Measurements from ENCODE around the gene CES3. TPM values are rescaled to one million over a fixed set of nuclear protein-coding genes. Genes with fewer than 3 reads are reported as not detected.

Gene CES3
- total RNA-seq, 1 donor from 2014 or later: 7.9 TPM

DNA sequence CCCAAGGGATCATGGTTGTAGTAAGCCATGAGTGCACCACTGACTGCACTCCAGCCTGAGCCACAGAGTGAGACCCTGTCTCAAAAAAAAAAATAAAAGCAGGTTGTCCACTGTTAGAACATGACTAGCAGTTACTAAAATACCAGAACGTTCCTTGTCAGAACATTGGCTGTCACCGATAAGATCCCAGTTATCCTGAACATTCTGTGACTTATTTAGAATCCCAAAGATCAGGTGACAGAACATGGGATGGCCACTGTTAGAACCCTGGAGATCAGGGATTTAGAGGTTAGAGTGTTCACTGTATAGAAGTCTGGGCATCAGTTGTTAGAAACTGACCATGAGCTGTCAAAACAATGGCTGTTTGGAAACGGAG, 35.9 kb downstream of the CES3 start:
- intact Hi-C loops (cut with micrococcal nuclease): no loop called here

DNA sequence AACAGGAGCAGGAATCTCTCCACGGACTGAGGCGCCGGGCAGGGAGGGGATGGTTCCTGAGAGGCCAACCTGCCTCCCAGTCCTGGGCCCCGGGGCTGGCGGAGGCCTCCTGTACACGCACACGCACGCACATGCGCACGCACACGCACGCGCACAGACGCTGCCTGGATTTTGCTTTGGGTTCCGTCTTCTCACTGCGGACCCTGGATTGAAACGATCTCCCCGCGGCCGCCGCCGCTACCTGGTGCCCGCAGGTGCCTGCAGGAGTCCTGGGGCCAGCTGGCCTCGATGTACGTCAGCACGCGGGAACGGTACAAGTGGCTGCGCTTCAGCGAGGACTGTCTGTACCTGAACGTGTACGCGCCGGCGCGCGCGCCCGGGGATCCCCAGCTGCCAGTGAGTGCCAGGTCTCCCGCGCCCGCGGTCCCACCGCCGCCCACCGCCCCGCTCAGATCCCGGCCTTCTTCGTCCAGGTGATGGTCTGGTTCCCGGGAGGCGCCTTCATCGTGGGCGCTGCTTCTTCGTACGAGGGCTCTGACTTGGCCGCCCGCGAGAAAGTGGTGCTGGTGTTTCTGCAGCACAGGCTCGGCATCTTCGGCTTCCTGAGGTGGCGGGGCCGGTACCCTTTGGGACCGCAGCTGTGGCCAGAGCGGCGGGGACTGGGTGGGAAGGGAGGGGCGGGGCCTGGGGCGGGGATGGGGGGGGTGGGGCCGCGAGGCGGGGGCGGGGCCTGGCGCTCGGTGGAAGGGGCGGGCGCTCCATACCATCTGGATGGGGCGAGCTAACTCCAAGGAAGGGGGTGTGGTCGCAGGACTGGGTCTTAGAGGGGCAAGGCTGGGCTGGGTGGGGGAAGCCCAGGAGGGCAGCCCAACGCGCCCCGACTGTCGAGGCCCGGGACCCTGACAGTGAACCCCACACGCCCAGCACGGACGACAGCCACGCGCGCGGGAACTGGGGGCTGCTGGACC, 39.6 kb downstream of the CES3 start:
- intact Hi-C loops (cut with micrococcal nuclease): loop anchor here (1.0 to 2.0 kb wide), 2 partner anchors 16 to 23 kb away; no protein-coding TSS in a partner anchor

- intact Hi-C loops (cut with micrococcal nuclease): loop anchor here (2.0 kb wide), 1 partner anchor 17 kb away; no protein-coding TSS in a partner anchor
Observed at GRCh38 chr16:67001726-67002125, 40.7 kb downstream of the CES3 start.

- intact Hi-C loops (cut with micrococcal nuclease): no loop called here
Observed at GRCh38 chr16:67006930-67007658, 46.0 kb downstream of the CES3 start.

DNA sequence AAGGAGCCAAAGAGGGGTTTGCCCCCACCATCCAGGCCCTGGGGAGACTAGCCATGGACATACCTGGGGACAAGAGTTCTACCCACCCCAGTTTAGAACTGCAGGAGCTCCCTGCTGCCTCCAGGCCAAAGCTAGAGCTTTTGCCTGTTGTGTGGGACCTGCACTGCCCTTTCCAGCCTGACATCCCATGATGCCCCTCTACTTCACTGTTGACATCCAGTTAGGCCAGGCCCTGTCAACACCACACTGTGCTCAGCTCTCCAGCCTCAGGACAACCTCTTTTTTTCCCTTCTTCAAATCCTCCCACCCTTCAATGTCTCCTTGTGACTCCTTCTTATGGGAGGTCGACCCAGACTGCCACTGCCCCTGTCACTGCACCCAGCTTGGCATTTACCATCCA, 48.1 kb downstream of the CES3 start:
- intact Hi-C loops (cut with micrococcal nuclease): no loop called here

- intact Hi-C loops (cut with micrococcal nuclease): loop anchor here (10.0 kb wide), 1 partner anchor 56 kb away; no protein-coding TSS in a partner anchor
Observed at GRCh38 chr16:67011274-67011673, 50.2 kb downstream of the CES3 start.

GRCh38 chr16:67013233-67013822, 52.3 kb downstream of the CES3 start:
- intact Hi-C loops (cut with micrococcal nuclease): loop anchor here (10.0 kb wide), 1 partner anchor 59 kb away; no protein-coding TSS in a partner anchor

DNA sequence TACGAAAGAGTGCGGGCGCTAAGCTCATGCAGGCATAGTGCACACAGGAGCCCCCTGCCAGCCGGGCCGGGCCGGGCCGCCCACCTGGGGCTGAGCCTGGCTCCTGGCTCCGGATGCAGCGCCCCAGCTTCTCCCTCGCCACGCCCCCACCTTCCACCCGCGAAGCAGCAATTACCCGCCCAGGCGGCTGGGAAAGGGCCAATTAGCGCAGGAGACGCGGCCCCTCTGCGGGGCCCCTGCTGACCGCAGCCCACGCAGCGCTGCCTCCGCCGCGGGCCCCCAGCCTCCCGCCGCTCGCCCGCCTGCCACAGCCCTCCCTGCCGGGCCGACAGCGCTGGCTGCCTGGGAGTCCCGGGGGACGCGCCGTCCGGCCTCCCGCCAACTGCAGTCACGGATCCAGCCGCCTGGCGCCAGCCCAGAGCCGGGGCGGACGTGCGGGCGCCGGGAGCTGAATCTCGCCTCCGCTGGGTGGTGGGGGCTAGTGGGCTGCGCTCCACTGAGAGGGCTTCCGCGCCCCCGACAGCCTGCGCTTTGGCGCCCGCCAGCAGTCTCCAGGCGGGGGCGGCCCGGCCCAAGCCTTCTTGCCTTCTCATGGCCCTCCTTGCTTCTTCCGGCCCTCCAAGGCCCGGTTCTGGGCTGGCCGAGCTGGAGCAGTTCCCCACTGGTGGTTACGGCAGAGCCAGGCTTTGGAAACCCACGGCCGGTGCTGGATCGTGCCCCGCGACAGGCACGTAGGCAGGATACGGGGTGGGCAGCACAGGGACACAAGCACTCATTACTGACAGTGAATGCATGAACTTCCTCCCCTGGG, 53.0 kb downstream of the CES3 start:
- intact Hi-C loops (cut with micrococcal nuclease): loop anchor here (1.0 to 10.0 kb wide), 3 partner anchors 14 to 59 kb away; no protein-coding TSS in a partner anchor

DNA sequence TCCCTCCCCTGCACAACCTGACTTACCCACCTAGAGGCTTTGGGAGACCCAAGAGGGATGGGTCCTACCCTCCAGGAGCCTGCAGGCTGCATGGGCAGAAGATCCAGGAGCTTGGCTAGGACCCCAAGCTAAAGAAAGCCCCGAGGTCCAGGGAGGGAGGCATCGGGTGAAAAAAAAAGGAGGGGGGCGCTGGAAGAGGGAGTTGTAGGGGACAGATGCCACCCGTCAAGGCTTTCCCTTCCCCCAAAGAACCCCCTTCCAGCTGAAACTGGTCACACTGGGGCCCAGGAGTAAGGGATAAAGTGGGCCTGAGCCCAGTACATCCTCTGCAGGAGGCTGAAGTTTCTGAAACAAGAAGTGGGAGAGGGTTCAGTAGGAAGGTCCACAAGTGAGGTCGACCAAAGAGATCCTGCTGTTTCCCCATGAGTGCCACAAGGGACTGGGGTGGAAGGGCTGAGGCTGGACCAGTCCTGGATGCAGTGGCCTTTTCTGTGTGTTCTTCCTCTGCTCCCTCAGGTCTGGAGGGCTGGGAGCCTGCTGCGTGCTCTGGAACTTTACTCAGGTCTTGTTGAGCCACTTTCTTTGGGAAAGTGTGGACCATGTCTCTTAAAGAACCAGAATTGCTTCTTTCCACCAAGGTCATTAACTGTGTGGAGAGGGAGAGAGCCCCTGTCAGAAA, 53.7 kb downstream of the CES3 start:
- intact Hi-C loops (cut with micrococcal nuclease): loop anchor here (1.0 to 10.0 kb wide), 3 partner anchors 14 to 60 kb away; no protein-coding TSS in a partner anchor

DNA sequence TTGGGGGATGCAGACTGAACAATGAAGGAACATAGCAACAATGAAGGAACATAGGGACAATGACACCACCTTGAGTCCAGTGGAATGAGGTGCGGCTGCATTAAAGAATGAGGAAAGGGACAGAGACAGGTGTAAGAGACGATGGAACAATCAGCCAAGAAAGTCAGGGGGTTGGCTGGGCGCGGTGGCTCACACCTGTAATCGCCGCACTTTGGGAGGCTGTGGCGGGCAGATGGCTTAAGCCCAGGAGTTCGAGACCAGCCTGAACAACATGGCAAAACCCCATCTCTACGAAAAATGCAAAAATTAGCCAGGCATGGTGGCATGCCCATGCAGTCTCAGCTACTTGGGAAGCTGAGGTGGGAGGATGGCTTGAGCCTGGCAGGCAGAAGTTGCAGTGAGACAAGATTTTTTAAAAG, 54.3 kb downstream of the CES3 start:
- intact Hi-C loops (cut with micrococcal nuclease): loop anchor here (2.0 to 10.0 kb wide), 2 partner anchors 39 to 61 kb away; no protein-coding TSS in a partner anchor

GRCh38 chr16:67016143-67016542, 55.1 kb downstream of the CES3 start:
- intact Hi-C loops (cut with micrococcal nuclease): loop anchor here (10.0 kb wide), 1 partner anchor 61 kb away; no protein-coding TSS in a partner anchor

GRCh38 chr16:67016681-67017420, 55.8 kb downstream of the CES3 start:
- intact Hi-C loops (cut with micrococcal nuclease): loop anchor here (10.0 kb wide), 1 partner anchor 62 kb away; no protein-coding TSS in a partner anchor

- intact Hi-C loops (cut with micrococcal nuclease): loop anchor here (10.0 kb wide), 1 partner anchor 63 kb away; no protein-coding TSS in a partner anchor
Observed at GRCh38 chr16:67017421-67017750, 56.3 kb downstream of the CES3 start.

GRCh38 chr16:67017810-67018488, 56.9 kb downstream of the CES3 start:
- intact Hi-C loops (cut with micrococcal nuclease): loop anchor here (1.0 to 10.0 kb wide), 6 partner anchors 10 to 167 kb away; no protein-coding TSS in a partner anchor

GRCh38 chr16:67019171-67019570, 58.1 kb downstream of the CES3 start:
- intact Hi-C loops (cut with micrococcal nuclease): loop anchor here (2.0 to 10.0 kb wide), 2 partner anchors 64 to 82 kb away; no protein-coding TSS in a partner anchor

DNA sequence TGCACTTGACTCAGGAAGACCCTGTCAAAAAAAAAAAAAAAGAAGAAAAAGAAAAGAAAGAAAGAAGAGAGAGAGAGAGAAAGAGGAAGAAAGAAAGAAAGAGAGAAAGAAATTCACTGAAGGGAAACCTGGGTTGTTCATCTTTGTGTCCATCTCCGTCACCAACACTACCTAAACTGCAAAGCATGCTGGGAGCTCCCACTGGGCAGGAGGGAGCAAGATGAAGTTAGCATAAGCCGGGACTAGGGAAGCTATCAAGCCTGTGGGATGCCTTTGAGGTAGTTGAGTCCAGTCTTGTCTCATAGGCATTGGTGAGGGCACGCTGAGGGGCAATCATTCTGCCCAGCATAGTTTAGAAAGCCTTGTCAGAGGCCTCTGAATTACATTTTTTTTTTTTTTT, 60.3 kb downstream of the CES3 start:
- intact Hi-C loops (cut with micrococcal nuclease): no loop called here

DNA sequence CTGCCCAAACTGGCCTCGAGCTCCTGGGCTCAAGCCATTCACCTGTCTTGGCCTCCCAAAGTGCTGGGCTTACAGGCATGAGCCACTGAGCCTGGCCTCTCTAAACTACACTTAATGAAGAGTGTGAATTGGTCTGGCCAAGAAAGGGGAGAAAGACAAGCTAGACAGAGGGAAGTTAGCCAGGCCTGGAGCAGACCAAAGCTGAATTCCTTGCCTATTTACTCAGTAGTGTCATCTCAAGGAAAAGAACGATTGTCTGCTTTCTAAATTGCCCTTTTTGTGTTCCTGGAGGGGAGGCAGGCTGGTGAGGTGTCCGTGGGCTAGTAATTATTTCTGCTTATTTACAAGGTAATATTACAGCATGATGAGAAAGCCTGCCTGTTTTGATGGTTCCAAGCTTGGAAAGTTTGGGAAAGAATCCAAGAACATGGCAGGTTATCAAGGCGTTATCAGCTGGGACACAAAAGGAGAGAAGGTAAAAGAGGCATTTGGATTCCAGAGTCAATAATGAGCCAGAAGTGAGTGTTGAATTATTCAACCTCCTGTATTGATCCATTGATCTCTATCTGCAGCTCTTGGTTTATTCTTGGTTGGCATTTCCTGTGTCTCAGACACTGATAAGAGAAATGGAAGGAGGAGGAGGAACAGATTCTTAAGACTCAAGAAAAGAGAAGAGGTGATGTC, 61.6 kb downstream of the CES3 start:
- intact Hi-C loops (cut with micrococcal nuclease): no loop called here

GRCh38 chr16:67023689-67024088, 62.6 kb downstream of the CES3 start:
- intact Hi-C loops (cut with micrococcal nuclease): no loop called here

Measured in T-helper 2 cell treated with Interferon-gamma antibody and Interleukin-4, amounts not matched to agents 100 ng/mL and 5 ng/mL, for 36 hours (primary cell).